Choroid plexus epithelial cell (primary cell): Measurements from ENCODE around the gene TBC1D22A.

ENCODE experiments used
- DNase-seq: peaks from one replicate; pipeline ENCODE4 v3.0.0-alpha.2; 2010; ENCODE audit warnings: low read depth
- H3K4me3 ChIP-seq: 2 replicates; pipeline ENCODE4 v1.5.1; 2011; ENCODE audit warnings: low read depth, mild to moderate bottlenecking, control low read depth, low read length, moderate library complexity
- CTCF ChIP-seq: conservative IDR thresholded peaks from 2 replicates; pipeline ENCODE4 v1.5.1; 2011; ENCODE audit warnings: low read depth, mild to moderate bottlenecking, control low read depth, inconsistent platforms, low read length, moderate library complexity

The TBC1D22A gene

GRCh38 chr22:47088480-47089158 is 326.2 kb downstream of the TBC1D22A start:
- no peak overlapping the region for H3K4me3 ChIP-seq
- no peak for DNase-seq
- no peak for TF ChIP-seq CTCF

- H3K4me3 ChIP-seq = no peak overlapping the region
- no peak for DNase-seq
- no peak for TF ChIP-seq CTCF
Measured at GRCh38 chr22:47089374-47089773, 326.9 kb downstream of the TBC1D22A start.

GRCh38 chr22:47089796-47090460 is 327.5 kb downstream of the TBC1D22A start:
- no peak overlapping the region for H3K4me3 ChIP-seq
- no peak for TF ChIP-seq CTCF
- DNase-seq = no peak

- peak overlapping the region; percentile 55 for H3K4me3 ChIP-seq
- TF ChIP-seq CTCF = no peak
- peak; percentile 67 for DNase-seq
Measured at GRCh38 chr22:47090591-47091245, 328.3 kb downstream of the TBC1D22A start.

GRCh38 chr22:47091246-47091651 is 328.8 kb downstream of the TBC1D22A start:
- peak overlapping the region; percentile 55 for H3K4me3 ChIP-seq
- no peak for TF ChIP-seq CTCF

GRCh38 chr22:47091921-47092700 is 329.7 kb downstream of the TBC1D22A start:
- no peak for TF ChIP-seq CTCF
- H3K4me3 ChIP-seq = no peak overlapping the region
- DNase-seq = no peak

More at GRCh38 chr22:47091246-47091651, 328.8 kb downstream of the TBC1D22A start:
- DNase-seq = peak; percentile 24
